Neural cell (in vitro differentiated cells): ENCODE results near the gene RPS2. TPM values are rescaled to one million over a fixed set of nuclear protein-coding genes. Genes with fewer than 3 reads are reported as not detected.
"Not testable (repeated sequence)": the region's sequence is repeated elsewhere in the genome, so short reads cannot be mapped to it uniquely, and the experiment has no call there.

Source experiments
- H2AFZ ChIP-seq: fragments of 200-600, 300-800 bp; sonication (generic), shearing (Covaris generic); 2 replicates; pipeline ENCODE4 v1.6.0; 2014; ENCODE audit warnings: low read depth, mild to moderate bottlenecking, antibody characterized with exemption, low read length, moderate library complexity
- H3F3A ChIP-seq: fragments of 200-600 bp; shearing (Covaris generic); 2 replicates; pipeline ENCODE4 v1.6.1; 2016; ENCODE audit warnings: mild to moderate bottlenecking, moderate library complexity, mixed read lengths, antibody characterized with exemption, low read length; ENCODE audit not compliant: insufficient read depth, poor library complexity, severe bottlenecking
- H3K27ac ChIP-seq: fragments of 200-600, 300-800 bp; sonication (generic), shearing (Covaris generic); 2 replicates; pipeline ENCODE4 v1.5.1; 2014; ENCODE audit warnings: mild to moderate bottlenecking, low read length, moderate library complexity
- H3K27me3 ChIP-seq: fragments of 300-800, 200-600 bp; sonication (generic), shearing (Covaris generic); 2 replicates; pipeline ENCODE4 v1.6.0; 2014; ENCODE audit warnings: mild to moderate bottlenecking, low read depth, low read length, moderate library complexity; ENCODE audit not compliant: insufficient read depth
- H3K36me3 ChIP-seq: fragments of 300-800, 200-600 bp; sonication (generic), shearing (Covaris generic); 2 replicates; pipeline ENCODE4 v1.5.1; 2014; ENCODE audit warnings: mild to moderate bottlenecking, antibody characterized with exemption, low read length, moderate library complexity; ENCODE audit not compliant: insufficient read depth
- H3K4me2 ChIP-seq: fragments of 300-800, 200-600 bp; sonication (generic), shearing (Covaris generic); 2 replicates; pipeline ENCODE4 v1.6.0; 2014; ENCODE audit warnings: mild to moderate bottlenecking, low read length
- H3K4me3 ChIP-seq: fragments of 300-800, 200-600 bp; sonication (generic), shearing (Covaris generic); 2 replicates; pipeline ENCODE4 v1.5.1; 2014; ENCODE audit warnings: mild to moderate bottlenecking, low read length, moderate library complexity
- H3K79me2 ChIP-seq: fragments of 200-600 bp; shearing (Covaris generic); replicated peaks from 2 replicates; pipeline ENCODE4 v1.6.0; 2014; ENCODE audit warnings: mild to moderate bottlenecking, low read length, moderate library complexity; ENCODE audit not compliant: insufficient read depth
- H3K9ac ChIP-seq: fragments of 300-800, 200-600 bp; sonication (generic), shearing (Covaris generic); 2 replicates; pipeline ENCODE4 v1.6.1; 2016; ENCODE audit warnings: mild to moderate bottlenecking, low read length, mixed read lengths
- H3K9me2 ChIP-seq: fragments of 200-600 bp; shearing (Covaris generic); 2 replicates; pipeline ENCODE4 v1.6.1; 2016; ENCODE audit warnings: mild to moderate bottlenecking, low read length, mixed read lengths; ENCODE audit not compliant: insufficient read depth
- H3K9me3 ChIP-seq: fragments of 200-600, 300-800 bp; sonication (generic), shearing (Covaris generic); 2 replicates; pipeline ENCODE4 v1.6.1; 2016; ENCODE audit warnings: mild to moderate bottlenecking, mixed run types, low read length, moderate library complexity, mixed read lengths
- H4K20me1 ChIP-seq: fragments of 200-600 bp; shearing (Covaris generic); 2 replicates; pipeline ENCODE4 v1.6.1; 2016; ENCODE audit warnings: mild to moderate bottlenecking, mixed run types; ENCODE audit not compliant: insufficient read depth
- EP300 ChIP-seq: fragments of 450-650 bp; conservative IDR thresholded peaks from 2 replicates; pipeline ENCODE4 v1.6.1; 2014; ENCODE audit warnings: antibody characterized with exemption, mild to moderate bottlenecking, moderate library complexity; ENCODE audit not compliant: poor library complexity, severe bottlenecking
- EZH2 ChIP-seq: fragments of 200-600, 300-800 bp; shearing (Covaris generic), sonication (generic); IDR thresholded peaks from 2 replicates; pipeline ENCODE4 v1.6.1; 2014; ENCODE audit warnings: antibody characterized with exemption, low read length, borderline replicate concordance, mild to moderate bottlenecking; ENCODE audit not compliant: insufficient read depth, poor library complexity, severe bottlenecking
- MXI1 ChIP-seq: fragments of 450-650 bp; conservative IDR thresholded peaks from 2 replicates; pipeline ENCODE4 v1.6.1; 2014; ENCODE audit warnings: antibody characterized with exemption, mild to moderate bottlenecking; ENCODE audit not compliant: poor library complexity, severe bottlenecking
- POLR2AphosphoS5 ChIP-seq: IDR thresholded peaks from 2 replicates; pipeline ENCODE4 v1.6.1; 2012
- RAD21 ChIP-seq: fragments of 450-650 bp; conservative IDR thresholded peaks from 2 replicates; pipeline ENCODE4 v1.6.1; 2014; ENCODE audit warnings: antibody characterized with exemption, mild to moderate bottlenecking, moderate library complexity
- SMC3 ChIP-seq: fragments of 450-650 bp; conservative IDR thresholded peaks from 2 replicates; pipeline ENCODE4 v1.6.1; 2014; ENCODE audit warnings: antibody characterized with exemption, mild to moderate bottlenecking, moderate library complexity; ENCODE audit not compliant: poor library complexity
- TAF1 ChIP-seq: IDR thresholded peaks from 2 replicates; pipeline ENCODE4 v1.6.1; 2012; ENCODE audit warnings: low read depth
- polyA minus RNA-seq: library from RNA; depleted of rRNA, polyadenylated mRNA; stranded (reverse); fragments of >200 nt; gene quantifications from 2 replicates; pipeline ENCODE4 v1.2.3, GENCODE V29; 2014
- polyA plus RNA-seq: library from polyadenylated mRNA; depleted of rRNA; stranded (reverse); fragments of >200 nt; gene quantifications from 2 replicates; pipeline ENCODE4 v1.2.3, GENCODE V29; 2014
- TF ChIP-seq, protein P1 (sequence below): fragments of 450-650 bp; IDR thresholded peaks from 2 replicates; pipeline ENCODE4 v1.5.1; 2014; ENCODE audit warnings: antibody characterized with exemption, mild to moderate bottlenecking, moderate library complexity; ENCODE audit not compliant: poor library complexity, severe bottlenecking
- TF ChIP-seq, protein P2 (sequence below): IDR thresholded peaks from 2 replicates; pipeline ENCODE4 v1.6.1; 2012; ENCODE audit warnings: borderline replicate concordance

RPS2 gene
- 1,295 and 1,393 TPM in 2 replicates for polyA plus RNA-seq
- 735 and 770 TPM in 2 replicates for polyA minus RNA-seq

- no peaks in the 10 kb centered on the region for H3K9me2 ChIP-seq
- TF ChIP-seq RAD21 (no peak), TAF1 (peak; percentile 98), SMC3 (no peak), POLR2AphosphoS5 (peak; percentile 99), EP300 (peak; percentile 58), EZH2 (no peak), MXI1 (peak; percentile 96)
- TF ChIP-seq, protein P1, sequence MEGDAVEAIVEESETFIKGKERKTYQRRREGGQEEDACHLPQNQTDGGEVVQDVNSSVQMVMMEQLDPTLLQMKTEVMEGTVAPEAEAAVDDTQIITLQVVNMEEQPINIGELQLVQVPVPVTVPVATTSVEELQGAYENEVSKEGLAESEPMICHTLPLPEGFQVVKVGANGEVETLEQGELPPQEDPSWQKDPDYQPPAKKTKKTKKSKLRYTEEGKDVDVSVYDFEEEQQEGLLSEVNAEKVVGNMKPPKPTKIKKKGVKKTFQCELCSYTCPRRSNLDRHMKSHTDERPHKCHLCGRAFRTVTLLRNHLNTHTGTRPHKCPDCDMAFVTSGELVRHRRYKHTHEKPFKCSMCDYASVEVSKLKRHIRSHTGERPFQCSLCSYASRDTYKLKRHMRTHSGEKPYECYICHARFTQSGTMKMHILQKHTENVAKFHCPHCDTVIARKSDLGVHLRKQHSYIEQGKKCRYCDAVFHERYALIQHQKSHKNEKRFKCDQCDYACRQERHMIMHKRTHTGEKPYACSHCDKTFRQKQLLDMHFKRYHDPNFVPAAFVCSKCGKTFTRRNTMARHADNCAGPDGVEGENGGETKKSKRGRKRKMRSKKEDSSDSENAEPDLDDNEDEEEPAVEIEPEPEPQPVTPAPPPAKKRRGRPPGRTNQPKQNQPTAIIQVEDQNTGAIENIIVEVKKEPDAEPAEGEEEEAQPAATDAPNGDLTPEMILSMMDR: peak; percentile 37
- TF ChIP-seq, protein P2, sequence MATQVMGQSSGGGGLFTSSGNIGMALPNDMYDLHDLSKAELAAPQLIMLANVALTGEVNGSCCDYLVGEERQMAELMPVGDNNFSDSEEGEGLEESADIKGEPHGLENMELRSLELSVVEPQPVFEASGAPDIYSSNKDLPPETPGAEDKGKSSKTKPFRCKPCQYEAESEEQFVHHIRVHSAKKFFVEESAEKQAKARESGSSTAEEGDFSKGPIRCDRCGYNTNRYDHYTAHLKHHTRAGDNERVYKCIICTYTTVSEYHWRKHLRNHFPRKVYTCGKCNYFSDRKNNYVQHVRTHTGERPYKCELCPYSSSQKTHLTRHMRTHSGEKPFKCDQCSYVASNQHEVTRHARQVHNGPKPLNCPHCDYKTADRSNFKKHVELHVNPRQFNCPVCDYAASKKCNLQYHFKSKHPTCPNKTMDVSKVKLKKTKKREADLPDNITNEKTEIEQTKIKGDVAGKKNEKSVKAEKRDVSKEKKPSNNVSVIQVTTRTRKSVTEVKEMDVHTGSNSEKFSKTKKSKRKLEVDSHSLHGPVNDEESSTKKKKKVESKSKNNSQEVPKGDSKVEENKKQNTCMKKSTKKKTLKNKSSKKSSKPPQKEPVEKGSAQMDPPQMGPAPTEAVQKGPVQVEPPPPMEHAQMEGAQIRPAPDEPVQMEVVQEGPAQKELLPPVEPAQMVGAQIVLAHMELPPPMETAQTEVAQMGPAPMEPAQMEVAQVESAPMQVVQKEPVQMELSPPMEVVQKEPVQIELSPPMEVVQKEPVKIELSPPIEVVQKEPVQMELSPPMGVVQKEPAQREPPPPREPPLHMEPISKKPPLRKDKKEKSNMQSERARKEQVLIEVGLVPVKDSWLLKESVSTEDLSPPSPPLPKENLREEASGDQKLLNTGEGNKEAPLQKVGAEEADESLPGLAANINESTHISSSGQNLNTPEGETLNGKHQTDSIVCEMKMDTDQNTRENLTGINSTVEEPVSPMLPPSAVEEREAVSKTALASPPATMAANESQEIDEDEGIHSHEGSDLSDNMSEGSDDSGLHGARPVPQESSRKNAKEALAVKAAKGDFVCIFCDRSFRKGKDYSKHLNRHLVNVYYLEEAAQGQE: peak; percentile 98
Measured at GRCh38 chr16:1964506-1965395, at the start of gene RPS2. RPS2 (minus strand) TSS chr16:1964826; CDS start chr16:1964625, 201 bp downstream.

GRCh38 chr16:2013527-2013926 lies 48.9 kb upstream of the RPS2 start:
- Histone ChIP-seq H3K4me3 (no peak overlapping the region), H3K9me3 (no peaks in the 10 kb centered on the region), H3K27ac (no peak overlapping the region), H3K9me2 (no peaks in the 10 kb centered on the region), H3K4me2 (no peak overlapping the region), H3K36me3 (no peaks in the 10 kb centered on the region), H4K20me1 (no peaks in the 10 kb centered on the region), H3K79me2 (peaks cover 14% of the 10 kb centered on the region), H3K9ac (no peak overlapping the region), H2AFZ (no peak overlapping the region), H3K27me3 (peaks cover 10% of the 10 kb centered on the region), H3F3A (no peaks in the 10 kb centered on the region)
- TF ChIP-seq RAD21: no peak

More at GRCh38 chr16:1964506-1965395, at the start of gene RPS2:
- no peaks in the 10 kb centered on the region for H3K9me3 ChIP-seq
- no peaks in the 10 kb centered on the region for H3F3A ChIP-seq
- H2AFZ ChIP-seq: peak within 1 kb of the TSS; percentile 36
- peaks cover 15% of the 10 kb centered on the region for H3K79me2 ChIP-seq
- no peaks in the 10 kb centered on the region for H3K36me3 ChIP-seq
- H3K4me3 ChIP-seq: peak within 1 kb of the TSS; percentile 88
- H3K27ac ChIP-seq: peak within 1 kb of the TSS; percentile 80
- peak within 1 kb of the TSS; percentile 89 for H3K9ac ChIP-seq
- H3K4me2 ChIP-seq: peak within 1 kb of the TSS; percentile 94
- H4K20me1 ChIP-seq: no peaks in the 10 kb centered on the region
- H3K27me3 ChIP-seq: no peaks in the 10 kb centered on the region

- H3K27ac ChIP-seq, H3K9ac ChIP-seq, H3K9me2 ChIP-seq, H3K4me2 ChIP-seq, H3F3A ChIP-seq, H3K9me3 ChIP-seq, H3K4me3 ChIP-seq, H3K27me3 ChIP-seq, H2AFZ ChIP-seq, H4K20me1 ChIP-seq, H3K36me3 ChIP-seq: not testable (repeated sequence)
- H3K79me2 ChIP-seq: peaks cover 32% of the 10 kb centered on the region
Measured at GRCh38 chr16:2011726-2012125, 47.1 kb upstream of the RPS2 start.
